ENCODE measurements around the gene PIGT.

DNA sequence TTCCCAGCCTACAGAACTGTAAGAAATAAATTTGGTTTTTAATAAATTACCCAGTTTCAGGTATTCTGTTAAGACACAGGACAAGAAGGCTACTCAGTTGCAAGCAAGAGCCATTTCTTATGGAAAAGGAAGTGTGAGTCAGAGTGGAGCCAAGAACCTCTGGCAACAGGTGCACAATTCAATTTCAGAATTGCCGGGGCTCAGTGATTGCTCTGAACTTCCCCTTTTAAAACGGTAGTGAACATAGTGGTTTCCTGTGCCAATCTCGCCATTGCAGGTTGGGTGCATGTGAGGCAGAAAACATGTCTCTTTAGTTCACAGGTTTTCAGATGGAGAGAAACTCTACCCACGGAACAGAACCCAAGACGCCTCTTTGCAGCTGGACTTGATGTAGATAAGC, 16.4 kb downstream of the PIGT start:
- TF ChIP-seq, protein P1, sequence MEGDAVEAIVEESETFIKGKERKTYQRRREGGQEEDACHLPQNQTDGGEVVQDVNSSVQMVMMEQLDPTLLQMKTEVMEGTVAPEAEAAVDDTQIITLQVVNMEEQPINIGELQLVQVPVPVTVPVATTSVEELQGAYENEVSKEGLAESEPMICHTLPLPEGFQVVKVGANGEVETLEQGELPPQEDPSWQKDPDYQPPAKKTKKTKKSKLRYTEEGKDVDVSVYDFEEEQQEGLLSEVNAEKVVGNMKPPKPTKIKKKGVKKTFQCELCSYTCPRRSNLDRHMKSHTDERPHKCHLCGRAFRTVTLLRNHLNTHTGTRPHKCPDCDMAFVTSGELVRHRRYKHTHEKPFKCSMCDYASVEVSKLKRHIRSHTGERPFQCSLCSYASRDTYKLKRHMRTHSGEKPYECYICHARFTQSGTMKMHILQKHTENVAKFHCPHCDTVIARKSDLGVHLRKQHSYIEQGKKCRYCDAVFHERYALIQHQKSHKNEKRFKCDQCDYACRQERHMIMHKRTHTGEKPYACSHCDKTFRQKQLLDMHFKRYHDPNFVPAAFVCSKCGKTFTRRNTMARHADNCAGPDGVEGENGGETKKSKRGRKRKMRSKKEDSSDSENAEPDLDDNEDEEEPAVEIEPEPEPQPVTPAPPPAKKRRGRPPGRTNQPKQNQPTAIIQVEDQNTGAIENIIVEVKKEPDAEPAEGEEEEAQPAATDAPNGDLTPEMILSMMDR (conservative IDR thresholded peaks at IDR 0.05; ENCODE audit: low read length), result no peak
- no peak for TF ChIP-seq EZH2phosphoT487 (IDR thresholded peaks at IDR 0.05; ENCODE audit: borderline replicate concordance, low read depth, low read length)
